Suprapubic skin (tissue), 4 donors: ENCODE results near the gene TNFRSF19. TPM values are rescaled to one million over a fixed set of nuclear protein-coding genes. Genes with fewer than 3 reads are reported as not detected.
"Not testable (repeated sequence)": the region's sequence is repeated elsewhere in the genome, so short reads cannot be mapped to it uniquely, and the experiment has no call there.

ENCODE experiments used
- DNase-seq, 2 donors: peaks; one replicate each; pipeline ENCODE4 v3.0.0-alpha.2; 2019; ENCODE audit warnings: low spot score in 2 of 2
- H3K27ac ChIP-seq: fragments of 200-600 bp; sonication (generic); one replicate; pipeline ENCODE4 v1.5.1; 2019
- H3K27me3 ChIP-seq: fragments of 200-600 bp; sonication (generic); one replicate; pipeline ENCODE4 v1.5.1; 2019
- H3K36me3 ChIP-seq: fragments of 200-600 bp; sonication (generic); one replicate; pipeline ENCODE4 v1.5.1; 2019
- H3K4me1 ChIP-seq: fragments of 200-600 bp; sonication (generic); one replicate; pipeline ENCODE4 v1.5.1; 2019
- H3K4me3 ChIP-seq: fragments of 200-600 bp; sonication (generic); one replicate; pipeline ENCODE4 v1.5.1; 2019; ENCODE audit warnings: mild to moderate bottlenecking
- H3K9me3 ChIP-seq: fragments of 200-600 bp; sonication (generic); one replicate; pipeline ENCODE4 v1.5.1; 2019
- CTCF ChIP-seq, 2 donors: fragments of 200-600 bp in 1 of 2; fragments of 450-650 bp in 1 of 2; sonication (generic) in 1 of 2; IDR thresholded peaks; one replicate each; pipeline ENCODE4 v1.5.1; 2016 to 2019; ENCODE audit warnings: antibody characterized with exemption in 2 of 2, mild to moderate bottlenecking in 1 of 2, moderate library complexity in 1 of 2
- EP300 ChIP-seq: sonication (generic); formaldehyde crosslinking; IDR thresholded peaks from one replicate; pipeline ENCODE4 v1.6.1; 2017; ENCODE audit warnings: antibody characterized with exemption
- POLR2A ChIP-seq, 2 donors: fragments of 450-650 bp; IDR thresholded peaks; one replicate each; pipeline ENCODE4 v1.6.1; 2017; ENCODE audit warnings: antibody characterized with exemption in 2 of 2, mild to moderate bottlenecking in 2 of 2, moderate library complexity in 2 of 2
- POLR2AphosphoS5 ChIP-seq, 3 donors: sonication (generic); formaldehyde crosslinking; IDR thresholded peaks; one replicate each; pipeline ENCODE4 v1.6.1; 2017; ENCODE audit warnings: antibody characterized with exemption in 3 of 3
- WGBS: methylation state at CpG from one replicate; pipeline ENCODE4 v1.1.5; 2018; 5-methylcytosine and 5-hydroxymethylcytosine counted together
- total RNA-seq, 4 donors: library from RNA; depleted of rRNA; stranded (reverse); fragments of >200 nt; gene quantifications; one replicate each; pipeline ENCODE4 v1.1.0, GENCODE V29; 2016

The TNFRSF19 gene
- total RNA-seq: 100 to 1,000 TPM in 1 of 4 donors, 10 to 100 TPM in 3; 74.6 to 100 (median 78.5) TPM

GRCh38 chr13:23570099-23570920 lies at the start of gene TNFRSF19:
Gene TNFRSF19 (plus strand): TSS chr13:23570412. CDS start chr13:23590184, 19,772 bp downstream.
- DNase-seq: no peak
- TF ChIP-seq CTCF (IDR thresholded peaks at IDR 0.05) (no peak), POLR2A (IDR thresholded peaks at IDR 0.05) (no peak), POLR2AphosphoS5 (IDR thresholded peaks at IDR 0.05) (peak in 1 of 3 donors; percentile 14), EP300 (no peak)
- WGBS: 6% methylated on average over 10 of the region's 10 CpGs
- Histone ChIP-seq H3K27ac (peak within 1 kb of the TSS; percentile 74), H3K36me3 (no peaks in the 10 kb centered on the region), H3K4me1 (peaks cover 18% of the 10 kb centered on the region), H3K4me3 (peak within 1 kb of the TSS; percentile 33), H3K27me3 (no peaks in the 10 kb centered on the region), H3K9me3 (no peaks in the 10 kb centered on the region)

GRCh38 chr13:23529926-23530325 lies 40.3 kb upstream of the TNFRSF19 start:
- not testable (repeated sequence) for H3K4me1 ChIP-seq, H3K36me3 ChIP-seq, DNase-seq, H3K27me3 ChIP-seq, H3K9me3 ChIP-seq, H3K4me3 ChIP-seq
- 40% methylated on average over 3 of the region's 3 CpGs for WGBS
- peak overlapping the region; percentile 47 for H3K27ac ChIP-seq

- no peaks in the 10 kb centered on the region for H3K9me3 ChIP-seq
- no peak for DNase-seq
- H3K36me3 ChIP-seq: no peaks in the 10 kb centered on the region
- peak overlapping the region; percentile 47 for H3K27ac ChIP-seq
- H3K4me1 ChIP-seq: peaks cover 8% of the 10 kb centered on the region
- WGBS: 98% methylated on average over 15 of the region's 15 CpGs
- TF ChIP-seq POLR2A (IDR thresholded peaks at IDR 0.05): no peak
- TF ChIP-seq POLR2AphosphoS5 (IDR thresholded peaks at IDR 0.05): no peak
- TF ChIP-seq CTCF (IDR thresholded peaks at IDR 0.05): no peak
- no peak for TF ChIP-seq EP300
- no peaks in the 10 kb centered on the region for H3K27me3 ChIP-seq
- H3K4me3 ChIP-seq: no peak overlapping the region
Observed at GRCh38 chr13:23531446-23531845, 38.8 kb upstream of the TNFRSF19 start.

- H3K4me3 ChIP-seq: no peak overlapping the region
- DNase-seq: no peak
- 91% methylated on average over 5 of the region's 5 CpGs for WGBS
Observed at GRCh38 chr13:23534090-23534489, 36.1 kb upstream of the TNFRSF19 start.

GRCh38 chr13:23541221-23541824 lies 28.9 kb upstream of the TNFRSF19 start:
- 92% methylated on average over 4 of the region's 4 CpGs for WGBS
- TF ChIP-seq POLR2A (IDR thresholded peaks at IDR 0.05) (no peak), EP300 (no peak)
- H3K9me3 ChIP-seq: no peaks in the 10 kb centered on the region

More at GRCh38 chr13:23534090-23534489, 36.1 kb upstream of the TNFRSF19 start:
- no peaks in the 10 kb centered on the region for H3K9me3 ChIP-seq
- H3K27ac ChIP-seq: no peak overlapping the region
- TF ChIP-seq POLR2AphosphoS5 (IDR thresholded peaks at IDR 0.05): no peak
- TF ChIP-seq CTCF (IDR thresholded peaks at IDR 0.05): no peak
- no peak for TF ChIP-seq EP300
- no peak for TF ChIP-seq POLR2A (IDR thresholded peaks at IDR 0.05)
- H3K27me3 ChIP-seq: no peaks in the 10 kb centered on the region
- peaks cover 8% of the 10 kb centered on the region for H3K4me1 ChIP-seq
- H3K36me3 ChIP-seq: no peaks in the 10 kb centered on the region

GRCh38 chr13:23544668-23545067 lies 25.5 kb upstream of the TNFRSF19 start:
- H3K4me1 ChIP-seq: peaks cover 8% of the 10 kb centered on the region
- DNase-seq: no peak
- peaks cover 4% of the 10 kb centered on the region for H3K27me3 ChIP-seq
- H3K36me3 ChIP-seq: no peaks in the 10 kb centered on the region
- H3K4me3 ChIP-seq: no peak overlapping the region
- TF ChIP-seq POLR2AphosphoS5 (IDR thresholded peaks at IDR 0.05): no peak
- TF ChIP-seq POLR2A (IDR thresholded peaks at IDR 0.05): no peak
- TF ChIP-seq CTCF (IDR thresholded peaks at IDR 0.05): no peak
- no peak for TF ChIP-seq EP300
- H3K9me3 ChIP-seq: no peaks in the 10 kb centered on the region
- no peak overlapping the region for H3K27ac ChIP-seq
- 75% methylated on average over 4 of the region's 4 CpGs for WGBS

More at GRCh38 chr13:23541221-23541824, 28.9 kb upstream of the TNFRSF19 start:
- no peak overlapping the region for H3K4me3 ChIP-seq
- H3K4me1 ChIP-seq: no peaks in the 10 kb centered on the region
- no peak overlapping the region for H3K27ac ChIP-seq
- DNase-seq: no peak
- H3K36me3 ChIP-seq: no peaks in the 10 kb centered on the region
- no peaks in the 10 kb centered on the region for H3K27me3 ChIP-seq
